GM23338 (cell line): ENCODE results near the gene WDR70.

ENCODE experiments used
- CTCF ChIP-seq, 2 experiments: fragments of 200-600 bp in 1 of 2; sonication (generic) in 1 of 2; conservative IDR thresholded peaks; 2 replicates each; pipeline versions ENCODE4 v1.5.1 to v1.6.1; 2016 to 2017; ENCODE audit warnings: antibody characterized with exemption in 2 of 2, low read depth in 2 of 2, mild to moderate bottlenecking in 2 of 2, moderate library complexity in 1 of 2
- ZNF331 ChIP-seq: fragments of 250-450 bp; sonication (Bioruptor Pico); IDR thresholded peaks from 2 replicates; pipeline ENCODE4 v1.5.0; 2020; ENCODE audit warnings: low read depth, mild to moderate bottlenecking, moderate library complexity

DNA sequence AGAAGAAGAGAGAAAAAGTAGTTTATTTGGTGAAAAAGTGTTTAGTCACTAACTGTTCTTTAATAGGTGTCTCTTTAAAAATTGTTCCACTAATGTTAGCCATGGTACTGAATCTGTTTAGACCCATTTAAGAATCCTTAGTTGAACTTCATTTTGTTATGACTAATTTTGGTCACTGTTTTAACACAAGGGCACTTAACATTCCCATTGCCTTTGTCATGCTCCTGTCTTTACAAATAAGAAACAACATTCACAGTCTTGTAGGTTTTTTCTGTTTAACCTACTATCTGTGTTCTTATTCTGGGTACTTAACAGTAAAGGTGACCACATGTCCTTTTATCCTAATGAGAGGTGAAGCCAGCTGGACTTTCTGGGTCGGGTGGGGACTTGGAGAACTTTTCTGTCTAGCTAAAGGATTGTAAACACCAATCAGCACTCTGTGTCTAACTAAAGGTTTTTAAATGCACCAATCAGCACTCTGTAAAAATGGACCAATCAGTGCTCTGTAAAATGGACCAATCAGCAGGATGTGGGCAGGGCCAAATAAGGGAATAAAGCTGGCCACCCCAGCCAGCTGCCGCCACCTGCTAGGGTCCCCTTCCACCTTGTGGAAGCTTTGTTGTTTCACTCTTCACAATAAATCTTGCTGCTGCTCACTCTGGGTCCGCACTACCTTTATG, 116.7 kb downstream of the WDR70 start:
- no peak for TF ChIP-seq ZNF331 (CRISPR knock-in tag)
- TF ChIP-seq CTCF (conservative IDR thresholded peaks at IDR 0.05; ENCODE audit: low read depth in 2 of 2) = no peak
